ENCODE measurements around the gene KCNK6.

DNA sequence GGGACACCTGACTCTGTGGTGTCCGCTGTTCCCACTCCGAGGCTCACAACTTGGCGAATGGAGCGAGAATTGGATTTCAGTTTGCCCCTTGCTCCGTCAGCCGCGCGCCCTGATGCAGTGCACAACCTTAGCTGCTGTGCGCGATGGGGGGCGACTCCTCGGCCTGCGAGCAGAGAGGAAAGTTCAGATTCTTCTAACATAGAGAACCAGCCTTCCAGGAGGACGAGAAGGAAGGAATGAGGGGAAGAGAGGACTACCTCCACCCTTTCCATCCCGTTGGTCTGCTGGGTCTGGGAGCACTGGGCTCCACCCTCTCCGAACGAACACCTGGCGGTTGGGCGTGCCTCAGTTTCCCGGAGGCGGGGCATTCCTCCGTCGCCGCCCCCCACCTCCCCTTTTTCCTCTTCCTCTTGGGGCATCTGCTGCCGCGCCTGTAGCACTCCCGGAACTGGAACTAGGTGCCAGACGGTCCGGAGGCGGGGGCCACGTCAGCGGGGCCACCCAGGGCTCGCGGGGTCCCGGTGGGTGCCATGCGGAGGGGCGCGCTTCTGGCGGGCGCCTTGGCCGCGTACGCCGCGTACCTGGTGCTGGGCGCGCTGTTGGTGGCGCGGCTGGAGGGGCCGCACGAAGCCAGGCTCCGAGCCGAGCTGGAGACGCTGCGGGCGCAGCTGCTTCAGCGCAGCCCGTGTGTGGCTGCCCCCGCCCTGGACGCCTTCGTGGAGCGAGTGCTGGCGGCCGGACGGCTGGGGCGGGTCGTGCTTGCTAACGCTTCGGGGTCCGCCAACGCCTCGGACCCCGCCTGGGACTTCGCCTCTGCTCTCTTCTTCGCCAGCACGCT lies at the start of gene KCNK6:
- TF ChIP-seq CTCF (IDR thresholded peaks at IDR 0.05; ENCODE audit: borderline replicate concordance, extremely low read depth, low read length, poor library complexity, severe bottlenecking), result no peak
- no peak for TF ChIP-seq EZH2 (IDR thresholded peaks at IDR 0.05; ENCODE audit: borderline replicate concordance, low read depth, low read length, severe bottlenecking)
